Measurements from ENCODE around the gene TMEM143.

DNA sequence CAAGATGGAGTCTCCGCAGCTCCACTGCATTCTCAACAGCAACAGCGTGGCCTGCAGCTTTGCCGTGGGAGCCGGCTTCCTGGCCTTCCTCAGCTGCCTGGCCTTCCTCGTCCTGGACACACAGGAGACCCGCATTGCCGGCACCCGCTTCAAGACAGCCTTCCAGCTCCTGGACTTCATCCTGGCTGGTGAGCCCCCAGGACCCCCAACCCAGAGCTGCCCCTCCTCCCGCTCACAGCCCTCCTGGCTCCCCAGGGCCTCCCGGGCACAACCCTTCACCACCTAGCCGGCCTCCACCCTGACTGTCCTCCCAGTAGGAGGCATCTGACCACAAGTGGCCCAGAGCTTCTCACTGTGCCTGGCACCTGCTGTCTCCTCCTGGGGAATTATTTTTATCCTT lies 9.8 kb upstream of the TMEM143 start:
- TF ChIP-seq, protein P1, sequence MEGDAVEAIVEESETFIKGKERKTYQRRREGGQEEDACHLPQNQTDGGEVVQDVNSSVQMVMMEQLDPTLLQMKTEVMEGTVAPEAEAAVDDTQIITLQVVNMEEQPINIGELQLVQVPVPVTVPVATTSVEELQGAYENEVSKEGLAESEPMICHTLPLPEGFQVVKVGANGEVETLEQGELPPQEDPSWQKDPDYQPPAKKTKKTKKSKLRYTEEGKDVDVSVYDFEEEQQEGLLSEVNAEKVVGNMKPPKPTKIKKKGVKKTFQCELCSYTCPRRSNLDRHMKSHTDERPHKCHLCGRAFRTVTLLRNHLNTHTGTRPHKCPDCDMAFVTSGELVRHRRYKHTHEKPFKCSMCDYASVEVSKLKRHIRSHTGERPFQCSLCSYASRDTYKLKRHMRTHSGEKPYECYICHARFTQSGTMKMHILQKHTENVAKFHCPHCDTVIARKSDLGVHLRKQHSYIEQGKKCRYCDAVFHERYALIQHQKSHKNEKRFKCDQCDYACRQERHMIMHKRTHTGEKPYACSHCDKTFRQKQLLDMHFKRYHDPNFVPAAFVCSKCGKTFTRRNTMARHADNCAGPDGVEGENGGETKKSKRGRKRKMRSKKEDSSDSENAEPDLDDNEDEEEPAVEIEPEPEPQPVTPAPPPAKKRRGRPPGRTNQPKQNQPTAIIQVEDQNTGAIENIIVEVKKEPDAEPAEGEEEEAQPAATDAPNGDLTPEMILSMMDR (IDR thresholded peaks at IDR 0.05; ENCODE audit: low read depth, low read length): no peak
- TF ChIP-seq EZH2phosphoT487 (IDR thresholded peaks at IDR 0.05; ENCODE audit: low read depth): no peak

Data from OCI-LY3 (cell line).